ENCODE measurements around the gene TPSG1.
"Not testable (repeated sequence)": the region's sequence is repeated elsewhere in the genome, so short reads cannot be mapped to it uniquely, and the experiment has no call there.

DNA sequence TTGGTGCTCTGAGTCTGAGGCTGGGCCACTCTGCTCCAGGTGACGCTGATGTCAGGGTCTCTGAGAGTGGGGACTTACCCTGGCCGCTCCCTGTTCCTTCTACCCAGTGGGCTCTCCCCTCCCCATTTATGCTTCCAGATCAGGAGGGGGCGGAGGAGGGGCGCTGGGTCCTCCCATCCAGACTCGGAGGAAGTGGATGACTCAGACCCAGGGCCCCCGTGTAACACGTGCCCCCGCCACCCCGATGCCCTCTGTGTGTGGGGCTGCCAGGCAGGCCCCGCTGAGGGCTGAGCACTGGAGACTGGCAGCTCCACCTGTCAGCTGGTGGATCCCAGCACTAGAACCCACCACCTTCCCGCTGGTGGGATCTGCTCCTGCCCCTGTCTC, 5.0 kb upstream of the TPSG1 start, which contains the start of gene TPSB2:
- TF ChIP-seq, protein P1, sequence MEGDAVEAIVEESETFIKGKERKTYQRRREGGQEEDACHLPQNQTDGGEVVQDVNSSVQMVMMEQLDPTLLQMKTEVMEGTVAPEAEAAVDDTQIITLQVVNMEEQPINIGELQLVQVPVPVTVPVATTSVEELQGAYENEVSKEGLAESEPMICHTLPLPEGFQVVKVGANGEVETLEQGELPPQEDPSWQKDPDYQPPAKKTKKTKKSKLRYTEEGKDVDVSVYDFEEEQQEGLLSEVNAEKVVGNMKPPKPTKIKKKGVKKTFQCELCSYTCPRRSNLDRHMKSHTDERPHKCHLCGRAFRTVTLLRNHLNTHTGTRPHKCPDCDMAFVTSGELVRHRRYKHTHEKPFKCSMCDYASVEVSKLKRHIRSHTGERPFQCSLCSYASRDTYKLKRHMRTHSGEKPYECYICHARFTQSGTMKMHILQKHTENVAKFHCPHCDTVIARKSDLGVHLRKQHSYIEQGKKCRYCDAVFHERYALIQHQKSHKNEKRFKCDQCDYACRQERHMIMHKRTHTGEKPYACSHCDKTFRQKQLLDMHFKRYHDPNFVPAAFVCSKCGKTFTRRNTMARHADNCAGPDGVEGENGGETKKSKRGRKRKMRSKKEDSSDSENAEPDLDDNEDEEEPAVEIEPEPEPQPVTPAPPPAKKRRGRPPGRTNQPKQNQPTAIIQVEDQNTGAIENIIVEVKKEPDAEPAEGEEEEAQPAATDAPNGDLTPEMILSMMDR (IDR thresholded peaks at IDR 0.05): not testable (repeated sequence)
- not testable (repeated sequence) for TF ChIP-seq POLR2A (IDR thresholded peaks at IDR 0.05)

Data from uterus (tissue), 2 donors.